GM08714 (cell line): ENCODE measurements around the gene FOXA2.
A peak's percentile ranks its signal among the peaks of the same experiment; 100 is the strongest.
"Not testable (repeated sequence)": the region's sequence is repeated elsewhere in the genome, so short reads cannot be mapped to it uniquely, and the experiment has no call there.

Source experiments
- H3K4me3 ChIP-seq: fragments of 200-500 bp; sonication (Bioruptor generic); 2 replicates; pipeline ENCODE4 v1.5.1; 2014; ENCODE audit warnings: mild to moderate bottlenecking, low read length, inconsistent platforms
- ZNF274 ChIP-seq: IDR thresholded peaks from 2 replicates; pipeline ENCODE4 v1.6.1; 2012; ENCODE audit warnings: mild to moderate bottlenecking, low read depth, low read length

The FOXA2 gene

DNA sequence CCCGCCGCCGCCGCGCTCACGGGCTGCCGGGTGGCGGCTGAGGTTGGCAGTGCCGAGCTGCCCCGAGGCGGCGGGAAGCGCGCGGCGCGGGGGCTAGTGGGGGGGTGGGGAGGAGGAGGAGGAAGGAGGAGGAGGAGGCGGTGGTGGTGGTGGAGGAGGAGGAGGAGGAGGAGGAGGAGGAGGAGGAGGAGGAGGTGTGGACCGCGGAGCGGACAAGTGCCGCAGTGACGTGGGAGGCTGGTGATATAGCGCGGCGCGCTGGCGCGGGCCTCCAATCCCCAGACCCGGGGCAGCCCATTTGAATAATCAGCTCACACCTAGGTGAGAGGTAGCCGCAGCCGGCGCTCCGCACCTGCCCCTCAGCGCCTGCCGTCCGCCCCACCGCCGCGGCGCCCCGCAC lies at the start of gene FOXA2:
Gene FOXA2, minus strand, starts transcription at position 51 of the 400 bp plus-strand sequence. CDS start 294 bp downstream, outside the sequence.
- peak within 1 kb of the TSS; percentile 19; the same call in 1 of the 2 replicates for H3K4me3 ChIP-seq
- no peak for TF ChIP-seq ZNF274

DNA sequence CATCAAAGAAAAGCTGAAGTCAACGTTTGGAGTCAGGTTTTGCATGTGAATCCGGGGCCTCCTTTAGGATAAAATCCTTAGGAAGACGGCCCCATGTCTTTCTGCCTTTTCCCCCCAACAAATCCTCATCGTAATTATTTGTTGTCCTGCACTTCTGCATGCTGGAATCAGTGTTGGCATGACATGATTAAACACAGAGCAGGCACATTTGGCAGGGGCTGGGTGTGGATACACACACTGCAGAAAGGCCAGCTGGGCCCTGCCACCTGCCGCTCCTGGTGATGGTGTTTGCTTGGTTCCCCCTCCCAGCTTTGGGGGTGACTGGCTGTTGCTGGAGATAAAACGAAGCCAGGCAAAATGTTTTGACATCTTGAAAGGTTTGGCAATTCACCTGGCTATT lies 46.3 kb upstream of the FOXA2 start:
- H3K4me3 ChIP-seq, result no peak overlapping the region
- no peak for TF ChIP-seq ZNF274

DNA sequence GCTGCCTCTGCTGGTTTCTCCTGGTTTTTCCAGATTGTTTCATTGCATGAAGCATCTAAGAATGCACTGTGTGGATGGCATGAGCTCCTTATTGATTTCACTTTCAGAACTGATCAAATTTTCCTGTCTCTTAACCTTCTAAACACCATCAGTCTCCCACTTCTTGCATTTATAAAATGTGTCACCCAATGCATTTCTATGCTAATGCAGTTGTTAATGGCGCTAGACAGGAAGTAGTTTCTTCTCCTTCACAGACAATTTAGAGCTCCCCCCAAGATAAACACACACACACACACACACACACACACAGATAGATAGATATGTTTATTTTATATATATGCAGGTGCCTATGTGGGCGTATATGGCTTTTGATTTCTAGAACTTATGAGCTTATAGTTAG lies 45.6 kb upstream of the FOXA2 start:
- TF ChIP-seq ZNF274, result no peak
- no peak overlapping the region for H3K4me3 ChIP-seq

DNA sequence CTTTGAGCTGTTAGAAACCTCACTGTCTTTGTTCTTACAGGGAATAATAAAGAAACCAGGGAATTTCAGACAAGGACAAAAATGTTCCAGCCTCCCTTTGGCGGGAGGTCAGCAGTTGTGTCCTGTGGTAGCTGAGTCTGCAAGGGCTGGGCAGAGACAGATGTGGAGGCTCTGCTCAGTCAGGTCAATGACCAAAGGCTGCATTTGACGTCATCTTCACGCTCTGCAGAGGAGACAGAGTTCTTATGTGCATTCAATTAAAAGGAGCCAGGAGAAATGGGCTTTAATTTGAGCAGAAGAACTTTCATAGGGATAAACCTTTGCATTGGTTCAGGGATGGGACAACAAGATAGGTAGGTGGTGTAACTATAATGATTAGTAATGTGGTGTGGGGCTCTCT lies 45.1 kb upstream of the FOXA2 start:
- TF ChIP-seq ZNF274, result no peak
- no peak overlapping the region for H3K4me3 ChIP-seq

DNA sequence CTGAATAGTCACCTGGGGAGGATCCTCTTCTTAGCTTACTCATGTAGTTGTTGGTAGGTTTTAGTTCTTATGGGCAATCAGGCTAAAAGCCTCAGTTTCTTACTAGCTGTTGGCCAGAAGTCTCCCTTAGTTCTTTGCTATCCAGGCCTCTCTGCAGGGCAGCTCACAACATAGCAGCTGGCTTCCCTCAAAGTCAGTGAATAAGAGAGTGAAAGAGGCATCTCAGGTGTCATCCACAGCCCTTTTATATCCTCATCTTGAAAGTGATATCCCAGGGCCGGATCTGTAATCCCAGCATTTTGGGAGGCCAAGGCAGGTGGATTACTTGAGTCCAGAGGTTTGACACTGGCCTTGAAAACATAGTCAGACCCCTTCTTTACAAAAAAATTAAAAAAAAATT lies 42.1 kb upstream of the FOXA2 start:
- no peak overlapping the region for H3K4me3 ChIP-seq
- no peak for TF ChIP-seq ZNF274

DNA sequence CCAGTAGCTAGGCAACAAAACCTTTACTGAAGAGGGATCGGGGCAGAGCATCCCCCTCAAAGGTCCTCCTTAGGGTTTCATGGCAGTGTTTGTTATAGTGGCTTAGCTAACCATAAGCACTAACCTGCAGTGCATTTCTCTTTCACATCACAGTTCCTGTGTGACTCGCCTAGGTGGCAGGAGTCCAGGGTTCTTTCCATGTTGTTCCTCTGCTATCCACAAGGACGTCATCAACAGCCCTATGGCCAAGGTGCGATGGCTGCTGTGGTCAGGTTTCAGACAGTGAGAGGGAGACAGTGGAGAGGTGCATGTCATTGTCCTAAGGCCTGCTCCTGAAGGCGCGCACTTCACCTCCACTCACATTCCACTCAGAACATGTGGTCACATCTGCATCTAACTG lies 38.8 kb upstream of the FOXA2 start:
- no peak for TF ChIP-seq ZNF274
- no peak overlapping the region for H3K4me3 ChIP-seq

DNA sequence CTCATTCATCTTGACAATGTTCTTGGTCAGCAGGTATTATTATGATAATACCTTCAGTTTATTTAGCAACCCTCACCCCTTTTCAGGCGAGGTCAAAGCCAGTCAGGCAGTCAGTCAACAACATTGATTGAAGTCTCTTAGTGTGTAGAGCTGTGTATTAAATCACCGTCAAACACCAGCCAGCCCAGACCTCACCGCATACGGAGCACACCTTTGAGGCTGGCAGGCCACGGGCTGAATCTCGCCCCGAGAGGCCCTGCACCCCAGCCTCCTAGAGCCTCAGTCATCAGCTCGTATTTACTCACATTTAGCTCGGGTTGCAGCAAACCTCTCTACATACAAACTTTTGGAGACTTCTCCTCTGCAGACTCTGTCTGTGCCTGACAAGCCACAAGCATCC lies 36.0 kb upstream of the FOXA2 start:
- H3K4me3 ChIP-seq, result no peak overlapping the region
- TF ChIP-seq ZNF274, result no peak

DNA sequence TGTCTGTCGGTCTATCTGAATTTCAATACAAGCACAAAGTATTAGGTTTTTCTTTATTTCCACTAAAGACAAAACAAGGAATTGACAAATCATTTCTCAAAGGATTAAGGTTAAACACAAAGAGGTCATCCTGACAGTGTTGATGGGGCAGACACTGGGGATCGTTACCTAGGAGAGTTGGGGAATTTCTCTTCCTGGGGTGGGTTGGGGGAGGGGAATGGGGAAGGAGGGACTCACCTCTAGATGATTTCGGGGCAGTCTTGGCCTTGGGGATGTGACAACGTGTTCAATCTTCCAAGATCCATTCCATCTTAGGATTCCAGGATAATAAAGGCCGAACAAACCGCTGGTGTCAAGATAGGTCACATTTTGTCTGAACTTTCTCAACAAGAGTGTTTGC lies 35.4 kb upstream of the FOXA2 start:
- TF ChIP-seq ZNF274, result no peak
- no peak overlapping the region for H3K4me3 ChIP-seq

DNA sequence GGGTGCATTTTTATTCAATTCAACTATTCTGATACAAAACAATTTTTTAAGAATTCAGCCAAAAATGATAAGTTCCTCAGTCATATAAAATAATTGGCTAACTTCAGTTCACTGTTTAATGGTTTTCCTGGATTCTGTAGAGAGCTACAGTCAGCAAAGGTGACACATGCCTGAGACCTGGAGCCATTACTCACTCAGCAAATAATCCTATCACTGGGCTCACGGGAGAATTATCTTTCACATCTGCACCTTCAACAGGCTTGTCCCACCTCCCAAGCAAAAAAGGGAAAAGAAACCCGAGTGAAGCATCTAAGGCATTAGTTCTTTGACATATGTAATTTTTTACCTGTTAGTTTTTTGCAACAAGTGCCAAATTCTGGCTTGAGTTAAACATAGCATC lies 34.9 kb upstream of the FOXA2 start:
- no peak for TF ChIP-seq ZNF274
- H3K4me3 ChIP-seq, result no peak overlapping the region

DNA sequence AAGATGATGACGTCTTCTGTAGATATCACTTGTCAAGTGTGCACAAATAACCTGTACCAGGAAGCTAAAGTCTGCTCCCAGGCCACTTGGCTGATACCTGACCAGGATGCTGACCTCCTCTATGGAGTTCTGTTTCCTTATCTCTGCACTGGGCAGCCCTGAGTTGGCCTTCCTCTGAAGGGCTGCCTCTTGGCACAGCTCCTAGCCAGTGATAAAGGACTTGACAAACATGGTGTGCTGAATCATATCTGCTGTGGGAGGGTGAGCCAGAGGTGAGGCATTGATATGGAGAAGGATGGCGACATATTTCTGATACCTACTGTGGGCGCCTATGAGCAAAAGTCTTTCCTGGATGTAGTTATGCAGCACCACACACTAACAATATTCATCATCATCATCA lies 32.8 kb upstream of the FOXA2 start:
- no peak for TF ChIP-seq ZNF274
- no peak overlapping the region for H3K4me3 ChIP-seq

DNA sequence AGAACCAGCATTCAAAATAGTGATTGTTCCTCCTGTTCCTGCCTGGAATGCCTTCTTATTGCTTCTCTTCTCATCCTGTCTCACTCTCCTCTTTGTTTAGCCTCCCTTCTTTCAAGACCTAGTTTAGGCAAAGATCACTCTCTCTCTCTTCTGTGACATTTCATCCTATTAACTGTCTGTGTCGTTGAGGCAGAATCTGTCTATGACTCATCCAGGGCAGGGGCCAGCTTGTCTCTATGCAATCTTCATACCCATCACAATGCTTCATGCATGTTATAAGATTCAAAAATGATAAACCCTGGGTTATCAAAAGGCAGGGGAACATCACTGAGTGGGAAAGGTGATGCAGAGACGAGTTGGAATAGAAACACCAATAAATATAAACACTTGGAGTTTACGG lies 32.2 kb upstream of the FOXA2 start:
- no peak overlapping the region for H3K4me3 ChIP-seq
- TF ChIP-seq ZNF274, result no peak

DNA sequence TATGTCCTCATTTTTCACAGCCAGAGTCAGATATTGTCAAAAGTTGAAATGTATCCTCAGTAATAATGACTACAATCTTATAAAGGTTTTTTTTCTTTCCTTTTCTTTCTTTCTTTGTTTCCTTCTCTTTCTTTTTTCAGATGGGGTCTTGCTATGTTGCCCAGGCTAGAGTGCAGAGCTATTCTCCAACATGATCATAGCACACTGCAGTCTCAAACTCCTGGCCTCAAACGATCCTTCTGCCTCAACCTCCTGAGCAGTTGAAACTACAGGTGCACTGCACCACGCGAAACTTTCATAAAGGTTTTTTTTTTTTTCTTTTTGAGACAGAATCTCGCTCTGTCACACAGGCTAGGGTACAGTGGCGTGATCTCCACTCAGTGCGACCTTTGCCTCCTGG lies 31.1 kb upstream of the FOXA2 start:
- no peak for TF ChIP-seq ZNF274
- H3K4me3 ChIP-seq, result no peak overlapping the region

DNA sequence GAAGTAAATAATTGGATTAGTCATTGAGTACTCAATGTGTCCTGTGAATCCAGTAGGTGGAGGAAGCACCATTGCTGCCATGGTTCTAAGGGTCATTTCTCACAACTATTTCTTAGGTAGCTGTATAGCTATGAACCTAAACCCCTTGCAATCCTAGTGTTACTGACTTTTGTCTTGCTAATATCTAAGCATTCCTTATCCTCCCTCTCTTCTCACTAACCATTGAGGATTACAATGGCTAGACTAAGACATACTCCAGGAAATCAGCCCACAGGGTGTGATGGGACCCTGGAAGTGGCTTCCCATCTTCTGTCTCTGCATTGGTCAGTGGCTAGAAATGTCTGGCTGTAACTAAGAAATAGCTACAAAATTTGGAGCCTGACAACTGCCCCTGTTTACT lies 27.3 kb upstream of the FOXA2 start:
- no peak overlapping the region for H3K4me3 ChIP-seq
- no peak for TF ChIP-seq ZNF274

DNA sequence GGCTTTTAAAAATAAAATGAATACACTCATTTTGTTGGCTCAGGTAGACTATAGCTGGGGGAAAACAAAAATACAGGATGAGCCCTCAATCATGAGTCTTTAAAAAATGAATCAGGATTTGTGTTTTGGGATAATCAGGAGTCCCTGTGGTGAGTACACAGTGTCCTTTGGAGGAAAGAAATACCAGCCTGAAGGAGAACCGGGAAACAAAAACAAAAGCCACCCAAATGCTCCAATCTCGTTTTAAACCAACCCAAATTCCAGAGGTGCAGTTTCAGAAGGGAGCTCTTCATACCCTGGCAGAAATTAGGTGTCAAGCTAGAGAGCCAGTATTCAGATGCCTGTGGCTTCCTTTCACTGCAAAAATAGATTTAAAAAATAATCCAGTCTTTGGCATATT lies 23.3 kb upstream of the FOXA2 start:
- no peak for TF ChIP-seq ZNF274
- H3K4me3 ChIP-seq, result no peak overlapping the region

DNA sequence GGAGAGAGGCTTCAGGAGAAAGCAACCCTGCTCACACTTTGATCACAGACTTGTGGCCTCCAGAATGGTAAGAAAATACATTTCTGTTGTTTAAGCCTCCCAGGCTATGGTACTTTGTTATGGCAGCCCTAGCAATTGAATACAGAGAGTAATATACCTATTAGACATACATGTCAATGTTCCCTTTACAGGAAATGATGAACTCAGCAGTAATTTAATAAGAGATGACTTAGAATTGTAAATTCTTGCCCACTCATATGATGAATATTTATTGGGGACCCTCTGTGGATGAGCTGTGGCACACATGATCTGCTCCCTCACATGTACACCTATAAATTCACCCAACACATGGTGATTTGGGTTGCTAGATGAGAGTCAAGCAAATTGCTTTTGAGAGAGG lies 20.4 kb upstream of the FOXA2 start:
- no peak for TF ChIP-seq ZNF274
- no peak overlapping the region for H3K4me3 ChIP-seq

DNA sequence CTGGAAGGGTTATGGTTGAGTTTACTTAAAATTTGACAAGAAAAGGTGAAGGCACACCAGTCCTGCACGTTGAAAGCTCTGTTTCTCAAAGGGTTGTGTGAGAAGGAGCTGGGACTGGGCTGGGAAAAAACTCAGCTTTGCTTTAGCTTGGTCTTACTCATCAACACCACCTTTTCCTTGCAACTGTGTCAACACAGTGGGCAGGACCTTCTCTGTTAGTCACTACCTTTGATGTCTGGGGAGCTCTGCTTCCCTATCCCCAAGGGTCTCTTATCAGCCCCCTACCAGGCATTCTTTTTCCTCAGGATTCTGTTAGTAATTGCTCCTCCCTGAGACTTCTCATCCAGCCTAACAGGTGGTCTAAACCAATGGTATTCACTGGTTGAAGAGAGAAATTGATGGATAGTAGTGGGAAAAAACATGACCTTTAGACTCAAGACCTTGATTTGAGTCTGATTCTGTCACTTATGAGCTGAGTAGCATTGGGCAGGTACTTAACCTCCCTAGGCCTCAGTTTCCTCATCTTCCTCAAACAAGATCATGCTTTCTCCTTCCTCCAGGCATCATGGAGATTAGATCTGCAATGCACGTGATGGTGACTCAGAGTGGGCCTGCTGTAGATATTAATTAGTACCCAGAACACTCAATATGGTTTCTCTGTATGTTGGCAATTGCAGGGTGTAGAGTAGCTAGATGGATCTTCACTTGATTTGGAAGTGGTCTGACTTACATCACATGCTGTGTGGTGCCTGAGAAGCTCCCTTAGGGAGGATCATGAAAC lies 17.2 kb upstream of the FOXA2 start:
- H3K4me3 ChIP-seq, result no peak overlapping the region
- no peak for TF ChIP-seq ZNF274

DNA sequence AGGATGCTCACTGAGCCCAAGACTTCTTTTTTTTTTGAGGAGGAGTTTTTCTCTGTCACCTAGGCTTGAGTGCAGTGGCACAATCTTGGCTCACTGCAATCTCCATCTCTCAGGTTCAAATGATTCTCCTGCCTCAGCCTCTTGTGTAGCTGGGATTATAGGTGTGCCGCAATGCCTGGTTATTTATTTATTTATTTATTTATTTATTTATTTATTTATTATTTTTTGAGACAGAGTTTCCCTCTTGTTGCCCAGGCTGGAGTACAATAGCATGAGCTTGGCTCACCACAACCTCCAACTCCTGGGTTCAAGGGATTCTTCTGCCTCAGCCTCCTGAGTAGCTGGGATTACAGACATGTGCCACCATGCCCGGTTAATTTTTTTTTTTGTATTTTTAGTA lies 14.9 kb upstream of the FOXA2 start:
- not testable (repeated sequence) for H3K4me3 ChIP-seq
